K562 (cell line): ENCODE results near the gene THADA. TPM values are rescaled to one million over a fixed set of nuclear protein-coding genes. Genes with fewer than 3 reads are reported as not detected.
A peak's percentile ranks its signal among the peaks of the same experiment; 100 is the strongest.

Experiments
- FIP1L1 ChIP-seq: fragments of 200-400 bp; formaldehyde crosslinking; IDR thresholded peaks from 2 replicates; pipeline ENCODE4 v1.6.1; 2018; ENCODE audit warnings: mild to moderate bottlenecking, low read depth, low read length; ENCODE audit not compliant: poor library complexity, severe bottlenecking
- HMG20B ChIP-seq: fragments of 250-450 bp; sonication (Bioruptor Pico); IDR thresholded peaks from 2 replicates; pipeline ENCODE4 v1.5.0; 2021; ENCODE audit warnings: mild to moderate bottlenecking
- NR2F6 ChIP-seq: fragments of 450-650 bp; formaldehyde crosslinking; IDR thresholded peaks from 2 replicates; pipeline ENCODE4 v1.4.0; 2020; ENCODE audit warnings: mild to moderate bottlenecking
- PHF8 ChIP-seq: fragments of 200-600 bp; sonication (generic); IDR thresholded peaks from 2 replicates; pipeline ENCODE4 v1.6.1; 2012; ENCODE audit warnings: mixed run types, mild to moderate bottlenecking, inconsistent platforms, low read length, moderate library complexity, borderline replicate concordance
- RAD21 ChIP-seq, 2 experiments: fragments of 250-450 bp in 1 of 2; fragments of 450-650 bp in 1 of 2; sonication (Bioruptor Pico) in 1 of 2; formaldehyde crosslinking in 1 of 2; IDR thresholded peaks in 1 of 2; conservative IDR thresholded peaks in 1 of 2; 2 replicates each; pipeline versions ENCODE4 v1.4.0 to v1.8.0; 2020 to 2022; ENCODE audit warnings: mild to moderate bottlenecking in 2 of 2, moderate library complexity in 1 of 2
- TBP ChIP-seq: optimal IDR thresholded peaks from 2 replicates; pipeline ENCODE3; 2011; ENCODE audit warnings: low read depth, low read length, improper control_type of control experiment
- polyA plus RNA-seq, 8 experiments: library from polyadenylated mRNA; depleted of rRNA in 4 of 8; stranded (reverse) in 5 of 8; unstranded in 3 of 8; fragments of >200 nt; fragmentation: Nextera tagmentation in 2 of 8; fragmentation: Illumina TruSeq in 1 of 8; extraction: Ambion mirVana in 2 of 8; extraction: Trizol in 1 of 8; gene quantifications; 2 replicates each; pipeline versions ENCODE4 v1.2.1 to v1.2.3, GENCODE V29; 2011 to 2014; ENCODE audit warnings: inconsistent platforms in 1 of 8, missing spikeins in 1 of 8
- total RNA-seq, 7 experiments: library from RNA; depleted of rRNA in 6 of 7; stranded (reverse); fragments of >200 nt in 6 of 7; fragmentation: Illumina TruSeq in 2 of 7; extraction: Trizol in 2 of 7; gene quantifications; 2 replicates each; pipeline versions ENCODE4 v1.2.1 to v1.2.3, GENCODE V29; 2011 to 2021; ENCODE audit warnings: low replicate concordance in 1 of 7
- TF ChIP-seq, protein P1 (sequence below): fragments of 250-450 bp; sonication (Bioruptor Pico); IDR thresholded peaks from 2 replicates; pipeline ENCODE4 v1.9.0; 2021; ENCODE audit warnings: mild to moderate bottlenecking, inconsistent platforms
- TF ChIP-seq, protein P2 (sequence below): fragments of 450-650 bp; formaldehyde crosslinking; IDR thresholded peaks from 2 replicates; pipeline ENCODE4 v1.4.0; 2022; ENCODE audit warnings: mild to moderate bottlenecking, moderate library complexity
- TF ChIP-seq, protein P3 (sequence below), 3 experiments: IDR thresholded peaks in 2 of 3; conservative IDR thresholded peaks in 1 of 3; 2 replicates each; pipeline ENCODE4 v1.5.1; 2011 to 2012; ENCODE audit warnings: low read length in 3 of 3, mild to moderate bottlenecking in 3 of 3, control low read depth in 2 of 3, improper control_type of control experiment in 1 of 3, inconsistent platforms in 1 of 3, low read depth in 1 of 3, mixed read lengths in 1 of 3, moderate library complexity in 1 of 3; ENCODE audit not compliant: insufficient read depth in 2 of 3
- TF ChIP-seq, protein P4 (sequence below), 2 experiments: fragments of 450-650 bp; formaldehyde crosslinking in 1 of 2; IDR thresholded peaks; 2 replicates each; pipeline versions ENCODE4 v1.4.0 to v1.6.1; 2014 to 2020; ENCODE audit warnings: mild to moderate bottlenecking in 2 of 2, borderline replicate concordance in 1 of 2, low read depth in 1 of 2
- TF ChIP-seq, protein P5 (sequence below): IDR thresholded peaks from 3 replicates; pipeline ENCODE4 v1.6.1; 2011; ENCODE audit warnings: borderline replicate concordance, mild to moderate bottlenecking; ENCODE audit not compliant: insufficient read length, insufficient read depth

Gene THADA
- total and polyA plus RNA-seq, 9 of the 15 experiments (the other 6 are each of a cell fraction or from before 2014, with no cell fraction given), result 17.8 to 34.7 (median 31.9) TPM

DNA sequence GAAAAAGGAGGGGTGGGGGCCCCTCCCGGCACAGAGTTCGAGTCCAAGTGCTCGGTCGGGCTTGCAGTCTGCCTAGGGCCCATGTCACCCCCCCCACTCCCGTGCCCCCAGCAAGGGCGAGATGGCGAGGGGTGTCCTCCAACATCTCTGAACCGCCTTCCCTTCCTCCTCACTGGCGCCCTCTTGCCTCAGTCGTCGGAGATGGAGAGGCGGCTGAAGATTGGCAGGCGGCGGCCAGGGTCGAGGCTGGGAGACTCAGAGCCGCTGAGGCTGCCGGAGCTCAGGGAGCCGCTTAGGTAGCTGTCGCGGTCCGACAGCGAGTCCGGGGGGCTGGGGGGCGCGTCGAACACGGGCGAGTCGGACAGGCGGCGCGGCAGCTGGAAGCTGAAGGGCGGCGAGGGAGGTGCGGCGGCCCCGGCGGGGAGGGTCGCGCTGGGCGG is 371.7 kb downstream of the THADA start (continued):
- TF ChIP-seq, protein P1, sequence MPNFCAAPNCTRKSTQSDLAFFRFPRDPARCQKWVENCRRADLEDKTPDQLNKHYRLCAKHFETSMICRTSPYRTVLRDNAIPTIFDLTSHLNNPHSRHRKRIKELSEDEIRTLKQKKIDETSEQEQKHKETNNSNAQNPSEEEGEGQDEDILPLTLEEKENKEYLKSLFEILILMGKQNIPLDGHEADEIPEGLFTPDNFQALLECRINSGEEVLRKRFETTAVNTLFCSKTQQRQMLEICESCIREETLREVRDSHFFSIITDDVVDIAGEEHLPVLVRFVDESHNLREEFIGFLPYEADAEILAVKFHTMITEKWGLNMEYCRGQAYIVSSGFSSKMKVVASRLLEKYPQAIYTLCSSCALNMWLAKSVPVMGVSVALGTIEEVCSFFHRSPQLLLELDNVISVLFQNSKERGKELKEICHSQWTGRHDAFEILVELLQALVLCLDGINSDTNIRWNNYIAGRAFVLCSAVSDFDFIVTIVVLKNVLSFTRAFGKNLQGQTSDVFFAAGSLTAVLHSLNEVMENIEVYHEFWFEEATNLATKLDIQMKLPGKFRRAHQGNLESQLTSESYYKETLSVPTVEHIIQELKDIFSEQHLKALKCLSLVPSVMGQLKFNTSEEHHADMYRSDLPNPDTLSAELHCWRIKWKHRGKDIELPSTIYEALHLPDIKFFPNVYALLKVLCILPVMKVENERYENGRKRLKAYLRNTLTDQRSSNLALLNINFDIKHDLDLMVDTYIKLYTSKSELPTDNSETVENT (CRISPR knock-in tag), result 0 out of 2 replicates have a peak, but pooled peaks have one; percentile 10
- TF ChIP-seq, protein P2, sequence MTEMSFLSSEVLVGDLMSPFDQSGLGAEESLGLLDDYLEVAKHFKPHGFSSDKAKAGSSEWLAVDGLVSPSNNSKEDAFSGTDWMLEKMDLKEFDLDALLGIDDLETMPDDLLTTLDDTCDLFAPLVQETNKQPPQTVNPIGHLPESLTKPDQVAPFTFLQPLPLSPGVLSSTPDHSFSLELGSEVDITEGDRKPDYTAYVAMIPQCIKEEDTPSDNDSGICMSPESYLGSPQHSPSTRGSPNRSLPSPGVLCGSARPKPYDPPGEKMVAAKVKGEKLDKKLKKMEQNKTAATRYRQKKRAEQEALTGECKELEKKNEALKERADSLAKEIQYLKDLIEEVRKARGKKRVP (CRISPR knock-in tag), result 0 out of 2 replicates have a peak, but pooled peaks have one; percentile 13
- TF ChIP-seq HMG20B (CRISPR knock-in tag) (no peak), TBP (peak; percentile 28), FIP1L1 (peak; percentile 44), PHF8 (no peak), NR2F6 (no peak), RAD21 (CRISPR knock-in tag; conservative IDR thresholded peaks at IDR 0.05 in 1 of 2, IDR thresholded peaks at IDR 0.05 in 1 of 2) (peak; percentile 48 to 66)
- TF ChIP-seq, protein P3, sequence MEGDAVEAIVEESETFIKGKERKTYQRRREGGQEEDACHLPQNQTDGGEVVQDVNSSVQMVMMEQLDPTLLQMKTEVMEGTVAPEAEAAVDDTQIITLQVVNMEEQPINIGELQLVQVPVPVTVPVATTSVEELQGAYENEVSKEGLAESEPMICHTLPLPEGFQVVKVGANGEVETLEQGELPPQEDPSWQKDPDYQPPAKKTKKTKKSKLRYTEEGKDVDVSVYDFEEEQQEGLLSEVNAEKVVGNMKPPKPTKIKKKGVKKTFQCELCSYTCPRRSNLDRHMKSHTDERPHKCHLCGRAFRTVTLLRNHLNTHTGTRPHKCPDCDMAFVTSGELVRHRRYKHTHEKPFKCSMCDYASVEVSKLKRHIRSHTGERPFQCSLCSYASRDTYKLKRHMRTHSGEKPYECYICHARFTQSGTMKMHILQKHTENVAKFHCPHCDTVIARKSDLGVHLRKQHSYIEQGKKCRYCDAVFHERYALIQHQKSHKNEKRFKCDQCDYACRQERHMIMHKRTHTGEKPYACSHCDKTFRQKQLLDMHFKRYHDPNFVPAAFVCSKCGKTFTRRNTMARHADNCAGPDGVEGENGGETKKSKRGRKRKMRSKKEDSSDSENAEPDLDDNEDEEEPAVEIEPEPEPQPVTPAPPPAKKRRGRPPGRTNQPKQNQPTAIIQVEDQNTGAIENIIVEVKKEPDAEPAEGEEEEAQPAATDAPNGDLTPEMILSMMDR (IDR thresholded peaks at IDR 0.05 in 2 of 3, conservative IDR thresholded peaks at IDR 0.05 in 1 of 3; ENCODE audit: insufficient read depth in 2 of 3, low read depth in 1 of 3, low read length in 3 of 3), result peak; percentile 57 to 71 (median 63)
- TF ChIP-seq, protein P4, sequence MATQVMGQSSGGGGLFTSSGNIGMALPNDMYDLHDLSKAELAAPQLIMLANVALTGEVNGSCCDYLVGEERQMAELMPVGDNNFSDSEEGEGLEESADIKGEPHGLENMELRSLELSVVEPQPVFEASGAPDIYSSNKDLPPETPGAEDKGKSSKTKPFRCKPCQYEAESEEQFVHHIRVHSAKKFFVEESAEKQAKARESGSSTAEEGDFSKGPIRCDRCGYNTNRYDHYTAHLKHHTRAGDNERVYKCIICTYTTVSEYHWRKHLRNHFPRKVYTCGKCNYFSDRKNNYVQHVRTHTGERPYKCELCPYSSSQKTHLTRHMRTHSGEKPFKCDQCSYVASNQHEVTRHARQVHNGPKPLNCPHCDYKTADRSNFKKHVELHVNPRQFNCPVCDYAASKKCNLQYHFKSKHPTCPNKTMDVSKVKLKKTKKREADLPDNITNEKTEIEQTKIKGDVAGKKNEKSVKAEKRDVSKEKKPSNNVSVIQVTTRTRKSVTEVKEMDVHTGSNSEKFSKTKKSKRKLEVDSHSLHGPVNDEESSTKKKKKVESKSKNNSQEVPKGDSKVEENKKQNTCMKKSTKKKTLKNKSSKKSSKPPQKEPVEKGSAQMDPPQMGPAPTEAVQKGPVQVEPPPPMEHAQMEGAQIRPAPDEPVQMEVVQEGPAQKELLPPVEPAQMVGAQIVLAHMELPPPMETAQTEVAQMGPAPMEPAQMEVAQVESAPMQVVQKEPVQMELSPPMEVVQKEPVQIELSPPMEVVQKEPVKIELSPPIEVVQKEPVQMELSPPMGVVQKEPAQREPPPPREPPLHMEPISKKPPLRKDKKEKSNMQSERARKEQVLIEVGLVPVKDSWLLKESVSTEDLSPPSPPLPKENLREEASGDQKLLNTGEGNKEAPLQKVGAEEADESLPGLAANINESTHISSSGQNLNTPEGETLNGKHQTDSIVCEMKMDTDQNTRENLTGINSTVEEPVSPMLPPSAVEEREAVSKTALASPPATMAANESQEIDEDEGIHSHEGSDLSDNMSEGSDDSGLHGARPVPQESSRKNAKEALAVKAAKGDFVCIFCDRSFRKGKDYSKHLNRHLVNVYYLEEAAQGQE (IDR thresholded peaks at IDR 0.05; ENCODE audit: borderline replicate concordance), result peak; percentile 48; the same call in 1 of the 2 replicates
- TF ChIP-seq, protein P4 (CRISPR knock-in tag; IDR thresholded peaks at IDR 0.05; ENCODE audit: low read depth), result no peak
- TF ChIP-seq, protein P5, sequence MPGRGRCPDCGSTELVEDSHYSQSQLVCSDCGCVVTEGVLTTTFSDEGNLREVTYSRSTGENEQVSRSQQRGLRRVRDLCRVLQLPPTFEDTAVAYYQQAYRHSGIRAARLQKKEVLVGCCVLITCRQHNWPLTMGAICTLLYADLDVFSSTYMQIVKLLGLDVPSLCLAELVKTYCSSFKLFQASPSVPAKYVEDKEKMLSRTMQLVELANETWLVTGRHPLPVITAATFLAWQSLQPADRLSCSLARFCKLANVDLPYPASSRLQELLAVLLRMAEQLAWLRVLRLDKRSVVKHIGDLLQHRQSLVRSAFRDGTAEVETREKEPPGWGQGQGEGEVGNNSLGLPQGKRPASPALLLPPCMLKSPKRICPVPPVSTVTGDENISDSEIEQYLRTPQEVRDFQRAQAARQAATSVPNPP, result no peak
